ENCODE measurements around the gene ENTPD3. TPM values are rescaled to one million over a fixed set of nuclear protein-coding genes. Genes with fewer than 3 reads are reported as not detected.
A peak's percentile ranks its signal among the peaks of the same experiment; 100 is the strongest.

Gene ENTPD3
- total RNA-seq, 1 donor: 0.10 TPM

DNA sequence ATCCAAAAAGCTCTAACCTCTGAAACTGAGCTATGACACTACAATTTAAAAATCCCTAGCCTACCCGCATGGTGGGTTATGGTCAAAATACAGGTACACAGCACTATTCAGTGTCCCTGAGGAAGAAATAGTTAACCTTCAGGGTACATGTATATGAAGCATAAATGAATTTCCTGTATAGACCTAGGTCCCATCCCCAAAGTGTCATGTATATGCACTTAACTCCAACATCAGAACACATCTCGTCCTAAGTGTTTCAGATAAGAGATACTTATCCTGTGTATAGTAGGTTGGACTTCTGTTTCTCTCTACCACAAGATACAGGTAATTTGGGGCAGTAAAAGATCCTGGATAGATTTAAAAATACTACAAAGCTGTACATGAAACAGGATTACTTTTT, 76.6 kb downstream of the ENTPD3 start:
- Histone ChIP-seq H3K4me3 (ENCODE audit: low read length) (no peak overlapping the region), H3K9me3 (ENCODE audit: low read depth, low read length) (no peaks in the 10 kb centered on the region), H3K4me1 (ENCODE audit: insufficient read depth, low read length) (peaks cover 19% of the 10 kb centered on the region), H3K27me3 (ENCODE audit: insufficient read depth, low read length) (no peaks in the 10 kb centered on the region)

DNA sequence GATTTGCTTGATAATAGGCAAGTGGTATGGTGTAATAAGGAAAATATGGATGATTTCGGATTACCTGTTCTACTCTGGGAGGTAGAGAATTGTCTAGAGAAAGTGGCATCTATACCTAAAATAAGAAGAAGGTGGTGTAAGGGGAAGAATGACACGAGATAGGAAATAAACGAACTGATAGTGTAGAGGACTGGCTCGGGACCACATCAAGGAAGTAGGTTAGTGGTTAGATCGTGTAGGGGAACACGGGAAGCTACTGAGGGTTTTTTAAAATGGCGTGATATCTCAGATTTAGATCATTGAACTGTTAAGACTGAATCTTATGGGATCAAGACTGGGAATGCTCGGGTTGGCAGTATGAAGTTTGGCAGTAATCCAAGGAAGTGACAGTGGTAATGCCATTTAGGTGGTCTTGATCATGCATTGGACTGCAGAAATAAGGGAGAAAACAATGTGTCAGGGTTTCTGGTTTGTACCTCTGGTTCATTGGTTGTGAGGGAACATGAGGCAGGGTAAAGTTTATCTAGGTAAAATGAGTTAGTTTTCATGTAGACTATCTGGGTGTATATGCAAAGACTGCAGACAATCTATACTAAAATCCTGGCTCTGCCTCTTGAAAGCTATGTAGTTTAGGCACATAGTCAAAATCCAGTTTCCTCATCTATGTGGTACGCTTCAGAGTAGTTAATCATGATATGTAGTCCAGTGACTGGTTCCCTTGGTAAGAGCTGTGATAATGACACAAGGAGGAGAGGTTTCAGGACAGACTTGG, 77.5 kb downstream of the ENTPD3 start:
- Histone ChIP-seq H3K27me3 (ENCODE audit: insufficient read depth, low read length) (no peaks in the 10 kb centered on the region), H3K9me3 (ENCODE audit: low read depth, low read length) (no peaks in the 10 kb centered on the region), H3K4me1 (ENCODE audit: insufficient read depth, low read length) (peaks cover 14% of the 10 kb centered on the region), H3K4me3 (ENCODE audit: low read length) (no peak overlapping the region)

DNA sequence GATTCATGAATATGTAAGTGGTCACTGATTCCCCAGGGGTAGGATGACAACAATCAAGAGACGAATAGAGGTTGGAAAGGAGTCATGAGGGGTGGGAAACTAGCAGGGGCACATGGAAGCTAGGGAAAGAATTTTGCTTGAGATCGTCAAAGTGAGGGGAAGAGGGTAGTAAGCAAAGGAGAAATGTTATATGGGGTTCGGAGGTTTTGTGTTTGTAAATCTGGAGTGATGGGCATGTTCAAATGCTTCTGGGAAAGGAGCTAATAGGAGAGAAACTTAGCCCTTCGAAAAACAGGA, 78.1 kb downstream of the ENTPD3 start:
- H3K4me1 ChIP-seq (ENCODE audit: insufficient read depth, low read length): peaks cover 14% of the 10 kb centered on the region
- H3K4me3 ChIP-seq (ENCODE audit: low read length): no peak overlapping the region
- no peaks in the 10 kb centered on the region for H3K9me3 ChIP-seq (ENCODE audit: low read depth, low read length)
- no peaks in the 10 kb centered on the region for H3K27me3 ChIP-seq (ENCODE audit: insufficient read depth, low read length)

DNA sequence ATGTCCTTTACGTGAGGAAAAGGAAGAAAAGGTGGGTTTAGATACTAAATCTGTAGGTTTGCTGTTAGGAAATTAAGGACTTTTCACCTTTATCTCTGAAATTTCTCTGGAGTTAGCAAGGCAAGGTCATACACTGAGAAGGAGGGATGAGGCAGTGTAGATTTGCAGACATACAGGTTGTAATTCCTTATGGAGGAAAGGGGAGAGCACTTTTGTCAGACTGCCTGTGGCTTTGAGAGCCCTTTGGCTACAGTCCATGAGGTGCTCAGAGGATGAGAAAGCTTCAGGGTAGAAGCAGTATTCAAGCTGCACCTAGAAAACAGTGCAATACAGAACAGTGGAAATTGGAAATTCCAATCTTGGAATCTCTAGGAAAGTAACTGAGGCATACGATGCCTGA, 78.5 kb downstream of the ENTPD3 start:
- Histone ChIP-seq H3K4me1 (ENCODE audit: insufficient read depth, low read length) (peaks cover 14% of the 10 kb centered on the region), H3K4me3 (ENCODE audit: low read length) (no peak overlapping the region)

DNA sequence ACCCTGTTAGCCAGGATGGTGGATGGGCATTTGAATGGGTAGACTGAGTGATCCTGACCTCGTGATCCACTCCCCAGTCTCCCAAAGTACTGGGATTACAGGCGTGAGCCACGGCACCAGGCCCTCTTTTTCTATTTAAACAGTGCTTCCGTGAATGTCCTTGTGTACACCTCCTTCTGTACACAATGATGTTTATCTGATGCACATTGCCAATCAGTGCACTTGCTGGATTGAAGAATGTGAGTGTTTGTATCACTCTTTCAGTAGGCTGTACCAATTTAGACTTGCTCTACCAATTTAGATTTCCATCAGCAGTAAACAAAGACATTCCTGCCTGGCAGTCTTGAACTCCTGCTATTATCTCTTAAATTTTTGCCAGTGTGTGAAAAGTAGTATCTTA, 81.0 kb downstream of the ENTPD3 start:
- H3K27me3 ChIP-seq (ENCODE audit: insufficient read depth, low read length): no peaks in the 10 kb centered on the region
- no peak overlapping the region for H3K4me3 ChIP-seq (ENCODE audit: low read length)
- H3K9me3 ChIP-seq (ENCODE audit: low read depth, low read length): no peaks in the 10 kb centered on the region
- peaks cover 14% of the 10 kb centered on the region for H3K4me1 ChIP-seq (ENCODE audit: insufficient read depth, low read length)

More for the DNA sequence above, 78.5 kb downstream of the ENTPD3 start:
- no peaks in the 10 kb centered on the region for H3K27me3 ChIP-seq (ENCODE audit: insufficient read depth, low read length)
- no peaks in the 10 kb centered on the region for H3K9me3 ChIP-seq (ENCODE audit: low read depth, low read length)

DNA sequence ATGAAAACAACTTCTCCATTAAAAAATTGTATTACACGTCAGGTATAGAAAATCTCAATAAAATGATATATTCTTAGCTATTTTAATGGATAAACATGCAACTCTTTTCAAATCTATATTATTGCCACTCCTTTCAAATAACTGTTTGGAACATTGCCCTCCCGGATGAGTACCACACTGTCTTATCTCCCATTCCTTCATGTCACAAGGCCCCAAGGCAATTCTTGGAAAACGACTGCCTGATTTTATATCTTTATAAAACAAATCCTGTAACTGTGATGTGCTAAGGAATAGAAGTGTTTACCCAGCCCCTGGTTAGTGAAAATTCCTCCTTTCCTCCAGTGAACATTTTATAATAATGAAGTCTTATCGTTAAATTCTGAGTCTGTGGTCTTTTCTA, 83.7 kb downstream of the ENTPD3 start:
- Histone ChIP-seq H3K27me3 (ENCODE audit: insufficient read depth, low read length) (no peaks in the 10 kb centered on the region), H3K4me1 (ENCODE audit: insufficient read depth, low read length) (no peaks in the 10 kb centered on the region), H3K4me3 (ENCODE audit: low read length) (no peak overlapping the region), H3K9me3 (ENCODE audit: low read depth, low read length) (no peaks in the 10 kb centered on the region)

DNA sequence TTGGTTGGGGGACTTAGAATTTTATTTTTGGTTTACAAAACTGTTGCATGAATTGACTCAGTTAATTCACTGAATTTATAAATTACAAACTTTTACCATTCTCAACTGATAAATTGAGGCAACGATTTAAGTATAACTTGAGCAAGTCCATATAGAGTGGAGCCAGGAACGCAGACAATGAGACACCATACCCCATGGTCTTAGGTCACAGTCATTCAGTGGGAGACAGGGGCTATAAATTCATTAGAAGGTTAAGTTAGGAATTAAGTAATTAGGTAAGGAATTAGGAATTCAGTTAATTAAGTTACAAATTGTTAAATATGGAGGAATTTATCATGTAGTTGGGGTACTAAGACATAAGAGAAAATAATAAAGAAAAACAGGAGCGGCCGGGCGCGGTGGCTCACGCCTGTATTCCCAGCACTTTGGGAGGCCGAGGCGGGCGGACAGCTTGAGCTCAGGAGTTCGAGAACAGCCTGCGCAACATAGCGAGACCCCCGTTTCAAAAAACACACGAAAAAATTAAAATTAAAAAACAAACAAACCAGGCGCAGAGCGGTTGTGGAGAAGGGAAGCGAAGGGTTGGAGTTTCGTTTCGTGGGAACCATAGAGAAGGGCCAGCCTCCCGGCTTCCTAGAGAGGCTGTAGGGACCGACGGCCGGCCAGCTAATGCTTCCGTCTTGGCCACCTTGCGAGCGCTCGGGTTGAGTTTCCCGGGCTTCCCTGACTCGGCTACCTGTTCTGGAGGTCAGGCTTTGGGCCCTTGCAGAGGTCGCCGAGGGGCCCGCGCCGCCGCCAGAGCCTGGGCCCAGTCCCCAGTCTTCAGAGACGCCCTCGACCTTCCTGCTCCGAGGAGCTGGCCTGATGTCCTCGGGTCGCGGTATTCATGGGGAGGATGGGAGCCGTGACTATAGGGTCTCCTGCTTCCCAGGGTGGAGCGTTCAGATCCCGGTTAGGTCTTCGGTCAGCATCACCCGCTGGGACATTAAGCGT, 89.8 kb downstream of the ENTPD3 start, which contains the start of gene ZNF619:
Gene ZNF619, plus strand, starts transcription at position 645 of the 993 bp plus-strand sequence. CDS start 858 bp downstream, outside the sequence.
- Histone ChIP-seq H3K9me3 (ENCODE audit: low read depth, low read length) (no peaks in the 10 kb centered on the region), H3K4me3 (ENCODE audit: low read length) (peak within 1 kb of the TSS; percentile 83), H3K4me1 (ENCODE audit: insufficient read depth, low read length) (peaks cover 16% of the 10 kb centered on the region)

DNA sequence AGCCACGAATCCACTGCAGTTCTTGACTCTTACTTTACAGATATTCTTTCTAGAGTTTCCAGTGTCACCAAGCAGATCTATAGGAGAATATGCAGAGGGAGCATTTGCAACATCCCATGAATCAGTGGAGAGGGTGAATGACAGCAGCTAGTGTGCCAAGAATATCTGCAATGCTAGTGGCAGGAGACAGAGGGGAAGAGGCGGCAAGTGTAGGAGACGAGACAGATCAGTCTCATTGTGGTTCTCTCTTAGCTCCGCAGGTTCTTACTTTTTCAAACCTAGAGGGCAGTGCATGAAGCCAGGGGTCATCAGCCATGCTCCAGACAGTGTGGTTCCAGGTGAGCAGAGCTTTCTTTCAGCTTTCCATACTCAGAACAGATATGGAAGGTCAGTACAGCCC, 90.7 kb downstream of the ENTPD3 start:
- Histone ChIP-seq H3K4me3 (ENCODE audit: low read length) (peak overlapping the region; percentile 83), H3K4me1 (ENCODE audit: insufficient read depth, low read length) (peaks cover 16% of the 10 kb centered on the region), H3K9me3 (ENCODE audit: low read depth, low read length) (no peaks in the 10 kb centered on the region), H3K27me3 (ENCODE audit: insufficient read depth, low read length) (no peaks in the 10 kb centered on the region)

More for the DNA sequence above, 89.8 kb downstream of the ENTPD3 start, which contains the start of gene ZNF619:
- no peaks in the 10 kb centered on the region for H3K27me3 ChIP-seq (ENCODE audit: insufficient read depth, low read length)

Other genes with a start within 250 kb of the ENTPD3 start
- 60.4 TPM for gene EIF1B, start 77.5 kb upstream of the ENTPD3 start, total RNA-seq
- 542 TPM for gene RPL14, start 70.2 kb downstream of the ENTPD3 start, total RNA-seq
- 5.4 TPM for gene ZNF619, start 89.9 kb downstream of the ENTPD3 start, total RNA-seq
- gene ZNF620, start 118.9 kb downstream of the ENTPD3 start, total RNA-seq: 0.63 TPM
- gene ZNF621, start 137.8 kb downstream of the ENTPD3 start, total RNA-seq: 5.6 TPM

Measured in mononuclear cell (primary cell).